IPS-NIHi7 (cell line): ENCODE results near the gene KLHDC7A.

Source experiments
- DNase-seq: peaks from one replicate; pipeline ENCODE4 v3.0.0; 2012; ENCODE audit warnings: mixed read lengths; ENCODE audit errors: extremely low spot score

KLHDC7A gene

GRCh38 chr1:18473195-18473815 lies 7.4 kb upstream of the KLHDC7A start:
- no peak for DNase-seq

- no peak for DNase-seq
These were observed 6.1 kb upstream of the KLHDC7A start for GRCh38 chr1:18474559-18475175.

GRCh38 chr1:18475234-18475905 lies 5.4 kb upstream of the KLHDC7A start:
- no peak for DNase-seq

GRCh38 chr1:18479454-18479853 lies 1.3 kb upstream of the KLHDC7A start:
- no peak for DNase-seq

- no peak for DNase-seq
These were observed 625 bp downstream of the KLHDC7A start for GRCh38 chr1:18481190-18481920.

GRCh38 chr1:18481921-18482701 lies 1.4 kb downstream of the KLHDC7A start:
- DNase-seq: no peak

GRCh38 chr1:18482721-18483425 lies 2.1 kb downstream of the KLHDC7A start:
- DNase-seq: no peak

- DNase-seq: no peak
These were observed 3.5 kb downstream of the KLHDC7A start for GRCh38 chr1:18484276-18484675.

- no peak for DNase-seq
These were observed 4.0 kb downstream of the KLHDC7A start for GRCh38 chr1:18484721-18485120.

- DNase-seq: no peak
These were observed 4.5 kb downstream of the KLHDC7A start for GRCh38 chr1:18485227-18485626.

- peak; percentile 81 for DNase-seq
These were observed 5.5 kb downstream of the KLHDC7A start for GRCh38 chr1:18486195-18486594.

- no peak for DNase-seq
These were observed 8.8 kb downstream of the KLHDC7A start for GRCh38 chr1:18489417-18490143.

- no peak for DNase-seq
These were observed 10.4 kb downstream of the KLHDC7A start for GRCh38 chr1:18491168-18491567.

GRCh38 chr1:18494304-18494703 lies 13.6 kb downstream of the KLHDC7A start:
- DNase-seq: no peak

- no peak for DNase-seq
These were observed 14.9 kb downstream of the KLHDC7A start for GRCh38 chr1:18495635-18496034.

- DNase-seq: no peak
These were observed 15.3 kb downstream of the KLHDC7A start for GRCh38 chr1:18496056-18496455.

- no peak for DNase-seq
These were observed 15.9 kb downstream of the KLHDC7A start for GRCh38 chr1:18496497-18497235.

GRCh38 chr1:18501833-18502232 lies 21.1 kb downstream of the KLHDC7A start:
- no peak for DNase-seq

GRCh38 chr1:18504609-18505008 lies 23.9 kb downstream of the KLHDC7A start:
- DNase-seq: no peak

GRCh38 chr1:18505666-18506065 lies 24.9 kb downstream of the KLHDC7A start:
- no peak for DNase-seq
